Activated naive CD4-positive, alpha-beta T cell treated with anti-CD3 and anti-CD28 coated beads for 36 hours (primary cell): ENCODE data around the gene ZFR2. TPM values are rescaled to one million over a fixed set of nuclear protein-coding genes. Genes with fewer than 3 reads are reported as not detected.
A peak's percentile ranks its signal among the peaks of the same experiment; 100 is the strongest.

ENCODE experiments used
- CTCF ChIA-PET: fragments of 350-600 bp; sonication (Branson Sonifier 250); formaldehyde crosslinking; loops from one replicate; lab custom pipeline; 2021; ENCODE audit warnings: antibody characterized with exemption; lab: Charles Lee
- DNase-seq: peaks from one replicate; pipeline ENCODE4 v3.0.0-alpha.2; 2020
- H3K27ac Mint-ChIP-seq: one replicate; pipeline ENCODE4 v1.8.0; 2021; ENCODE audit warnings: mild to moderate bottlenecking, mixed read lengths
- H3K27me3 Mint-ChIP-seq: one replicate; pipeline ENCODE4 v1.8.0; 2021; ENCODE audit warnings: low read depth, mixed read lengths
- H3K36me3 Mint-ChIP-seq: one replicate; pipeline ENCODE4 v1.8.0; 2021; ENCODE audit warnings: low read depth, mixed read lengths
- H3K4me1 Mint-ChIP-seq: one replicate; pipeline ENCODE4 v1.8.0; 2021; ENCODE audit warnings: low read depth, mixed read lengths
- H3K4me3 Mint-ChIP-seq: one replicate; pipeline ENCODE4 v1.8.0; 2021; ENCODE audit warnings: mild to moderate bottlenecking, moderate library complexity, mixed read lengths
- H3K9me3 Mint-ChIP-seq: one replicate; pipeline ENCODE4 v1.8.0; 2021; ENCODE audit warnings: mixed read lengths
- intact Hi-C: fragments of 100-400 bp; cut with micrococcal nuclease; formaldehyde crosslinking; loops from one replicate; pipeline ENCODE4 v1.15.1; 2023
- total RNA-seq, 2 experiments: library from RNA; stranded (reverse); gene quantifications; one replicate each; pipeline ENCODE4 v1.2.3, GENCODE V29; 2021

Gene ZFR2
- total RNA-seq, 2 experiments from 2014 or later, result 0.27 TPM; not detected in 1

GRCh38 chr19:3805859-3806258, 63.0 kb downstream of the ZFR2 start:
- Mint-ChIP-seq H3K4me1 (peaks cover 13% of the 10 kb centered on the region), H3K27me3 (no peaks in the 10 kb centered on the region), H3K4me3 (no peak overlapping the region), H3K36me3 (no peaks in the 10 kb centered on the region), H3K9me3 (peaks cover 5% of the 10 kb centered on the region), H3K27ac (no peak overlapping the region)
- intact Hi-C loops, result no loop called here
- no peak for DNase-seq
- CTCF ChIA-PET, result no interaction called here

- H3K4me1 Mint-ChIP-seq, result peaks cover 13% of the 10 kb centered on the region
These were observed 64.4 kb downstream of the ZFR2 start for GRCh38 chr19:3804429-3804828.

GRCh38 chr19:3803986-3804385, 64.9 kb downstream of the ZFR2 start:
- H3K27me3 Mint-ChIP-seq, result no peaks in the 10 kb centered on the region
- intact Hi-C loops, result no loop called here
- no peak for DNase-seq
- H3K9me3 Mint-ChIP-seq, result peaks cover 5% of the 10 kb centered on the region
- no peak overlapping the region for H3K27ac Mint-ChIP-seq
- peaks cover 17% of the 10 kb centered on the region for H3K4me1 Mint-ChIP-seq
- no peak overlapping the region for H3K4me3 Mint-ChIP-seq
- H3K36me3 Mint-ChIP-seq, result no peaks in the 10 kb centered on the region
- CTCF ChIA-PET, result no interaction called here

More at GRCh38 chr19:3804429-3804828, 64.4 kb downstream of the ZFR2 start:
- intact Hi-C loops, result no loop called here
- no peak overlapping the region for H3K4me3 Mint-ChIP-seq
- H3K36me3 Mint-ChIP-seq, result no peaks in the 10 kb centered on the region
- H3K27ac Mint-ChIP-seq, result no peak overlapping the region
- CTCF ChIA-PET, result no interaction called here
- no peak for DNase-seq
- peaks cover 5% of the 10 kb centered on the region for H3K9me3 Mint-ChIP-seq
- no peaks in the 10 kb centered on the region for H3K27me3 Mint-ChIP-seq

- H3K36me3 Mint-ChIP-seq, result no peaks in the 10 kb centered on the region
- no peak overlapping the region for H3K27ac Mint-ChIP-seq
- H3K4me1 Mint-ChIP-seq, result peaks cover 18% of the 10 kb centered on the region
- no peak overlapping the region for H3K4me3 Mint-ChIP-seq
- H3K9me3 Mint-ChIP-seq, result peaks cover 5% of the 10 kb centered on the region
- intact Hi-C loops, result no loop called here
- H3K27me3 Mint-ChIP-seq, result no peaks in the 10 kb centered on the region
- CTCF ChIA-PET, result no interaction called here
- DNase-seq, result no peak
These were observed 65.5 kb downstream of the ZFR2 start for GRCh38 chr19:3803114-3803888.

- CTCF ChIA-PET, result interaction anchor here (0.6 kb wide), 1 partner anchor 655 kb away, joined by 3 read pairs; no protein-coding TSS in a partner anchor
- H3K4me3 Mint-ChIP-seq, result peak overlapping the region; percentile 54
- intact Hi-C loops, result no loop called here
- DNase-seq, result peak; percentile 80
- no peaks in the 10 kb centered on the region for H3K27me3 Mint-ChIP-seq
- H3K27ac Mint-ChIP-seq, result no peak overlapping the region
- no peaks in the 10 kb centered on the region for H3K36me3 Mint-ChIP-seq
- peaks cover 4% of the 10 kb centered on the region for H3K9me3 Mint-ChIP-seq
- H3K4me1 Mint-ChIP-seq, result peaks cover 21% of the 10 kb centered on the region
These were observed 67.3 kb downstream of the ZFR2 start for GRCh38 chr19:3801412-3802096.

GRCh38 chr19:3800996-3801395, 67.8 kb downstream of the ZFR2 start:
- peaks cover 6% of the 10 kb centered on the region for H3K9me3 Mint-ChIP-seq
- no peaks in the 10 kb centered on the region for H3K27me3 Mint-ChIP-seq
- DNase-seq, result no peak
- H3K4me1 Mint-ChIP-seq, result peaks cover 20% of the 10 kb centered on the region
- intact Hi-C loops, result no loop called here
- H3K27ac Mint-ChIP-seq, result no peak overlapping the region
- CTCF ChIA-PET, result no interaction called here
- H3K36me3 Mint-ChIP-seq, result no peaks in the 10 kb centered on the region
- H3K4me3 Mint-ChIP-seq, result peak overlapping the region; percentile 54

GRCh38 chr19:3798137-3798536, 70.7 kb downstream of the ZFR2 start:
- intact Hi-C loops, result loop anchor here (2.0 kb wide), 1 partner anchor 15 kb away; no protein-coding TSS in a partner anchor
- Mint-ChIP-seq H3K27ac (no peak overlapping the region), H3K9me3 (peaks cover 6% of the 10 kb centered on the region), H3K36me3 (no peaks in the 10 kb centered on the region), H3K27me3 (no peaks in the 10 kb centered on the region), H3K4me1 (peaks cover 20% of the 10 kb centered on the region), H3K4me3 (no peak overlapping the region)
- CTCF ChIA-PET, result interaction anchor here (0.6 to 1.2 kb wide), 2 partner anchors 15 to 171 kb away, joined by 3 read pairs; no protein-coding TSS in a partner anchor
- no peak for DNase-seq

GRCh38 chr19:3796358-3796757, 72.5 kb downstream of the ZFR2 start:
- Mint-ChIP-seq H3K4me1 (peaks cover 16% of the 10 kb centered on the region), H3K27me3 (no peaks in the 10 kb centered on the region), H3K9me3 (peaks cover 6% of the 10 kb centered on the region), H3K36me3 (no peaks in the 10 kb centered on the region), H3K4me3 (no peak overlapping the region), H3K27ac (no peak overlapping the region)
- CTCF ChIA-PET, result interaction anchor here (0.7 to 1.3 kb wide), 6 partner anchors 8 to 96 kb away, joined by 3 to 4 read pairs (median 3); partner anchors contain the start of gene PIP5K1C
- no peak for DNase-seq
- intact Hi-C loops, result no loop called here

- Mint-ChIP-seq H3K4me3 (no peak overlapping the region), H3K9me3 (peaks cover 6% of the 10 kb centered on the region), H3K36me3 (no peaks in the 10 kb centered on the region), H3K27me3 (no peaks in the 10 kb centered on the region), H3K4me1 (peaks cover 4% of the 10 kb centered on the region), H3K27ac (no peak overlapping the region)
- no peak for DNase-seq
- intact Hi-C loops, result no loop called here
- CTCF ChIA-PET, result interaction anchor here (0.6 kb wide), 1 partner anchor 191 kb away, joined by 3 read pairs; the partner anchor contains the start of gene EEF2
These were observed 75.0 kb downstream of the ZFR2 start for GRCh38 chr19:3793799-3794198.

- no peaks in the 10 kb centered on the region for H3K36me3 Mint-ChIP-seq
- no peaks in the 10 kb centered on the region for H3K27me3 Mint-ChIP-seq
- H3K4me1 Mint-ChIP-seq, result no peaks in the 10 kb centered on the region
- CTCF ChIA-PET, result interaction anchor here (0.6 kb wide), 1 partner anchor 1862 kb away, joined by 3 read pairs; no protein-coding TSS in a partner anchor
- no peak overlapping the region for H3K4me3 Mint-ChIP-seq
- intact Hi-C loops, result no loop called here
- no peak for DNase-seq
- peaks cover 6% of the 10 kb centered on the region for H3K9me3 Mint-ChIP-seq
- H3K27ac Mint-ChIP-seq, result no peak overlapping the region
These were observed 76.7 kb downstream of the ZFR2 start for GRCh38 chr19:3792114-3792513.

GRCh38 chr19:3790941-3791340, 77.9 kb downstream of the ZFR2 start:
- no peaks in the 10 kb centered on the region for H3K36me3 Mint-ChIP-seq
- H3K27me3 Mint-ChIP-seq, result no peaks in the 10 kb centered on the region
- CTCF ChIA-PET, result interaction anchor here (1.1 kb wide), 1 partner anchor 349 kb away, joined by 3 read pairs; no protein-coding TSS in a partner anchor
- H3K4me1 Mint-ChIP-seq, result no peaks in the 10 kb centered on the region
- DNase-seq, result no peak
- H3K9me3 Mint-ChIP-seq, result no peaks in the 10 kb centered on the region
- no peak overlapping the region for H3K4me3 Mint-ChIP-seq
- intact Hi-C loops, result no loop called here
- no peak overlapping the region for H3K27ac Mint-ChIP-seq

GRCh38 chr19:3790209-3790734, 78.6 kb downstream of the ZFR2 start:
- Mint-ChIP-seq H3K27me3 (no peaks in the 10 kb centered on the region), H3K9me3 (no peaks in the 10 kb centered on the region), H3K4me1 (peaks cover 2% of the 10 kb centered on the region), H3K4me3 (no peak overlapping the region), H3K27ac (no peak overlapping the region), H3K36me3 (no peaks in the 10 kb centered on the region)
- intact Hi-C loops, result no loop called here
- DNase-seq, result no peak
- CTCF ChIA-PET, result interaction anchor here (1.1 kb wide), 1 partner anchor 350 kb away, joined by 3 read pairs; no protein-coding TSS in a partner anchor
